T-helper 1 cell treated with Interleukin-12 subunit alpha and Interleukin-12 subunit beta and Interleukin-4 antibody, amounts not matched to agents 30 ng/mL and 1 ng/mL, for 36 hours (primary cell): Measurements from ENCODE around the gene ACP3. TPM values are rescaled to one million over a fixed set of nuclear protein-coding genes. Genes with fewer than 3 reads are reported as not detected.
"Not testable (repeated sequence)": the region's sequence is repeated elsewhere in the genome, so short reads cannot be mapped to it uniquely, and the experiment has no call there.

Experiments
- intact Hi-C: fragments of 100-400 bp; cut with micrococcal nuclease; formaldehyde crosslinking; loops from one replicate; pipeline ENCODE4 v1.15.1; 2024
- total RNA-seq: library from RNA; stranded (reverse); gene quantifications from 2 replicates; pipeline ENCODE4 v1.2.3, GENCODE V29; 2022

ACP3 gene
- total RNA-seq, 1 donor from 2014 or later: not detected

GRCh38 chr3:132356568-132356967, 39.4 kb downstream of the ACP3 start:
- intact Hi-C loops: no loop called here

- intact Hi-C loops: no loop called here
Measured at GRCh38 chr3:132360717-132361116, 43.5 kb downstream of the ACP3 start.

GRCh38 chr3:132362329-132362728, 45.1 kb downstream of the ACP3 start:
- intact Hi-C loops: no loop called here

- intact Hi-C loops: no loop called here
Measured at GRCh38 chr3:132368515-132368914, 51.3 kb downstream of the ACP3 start.

- intact Hi-C loops: no loop called here
Measured at GRCh38 chr3:132368962-132369361, 51.8 kb downstream of the ACP3 start.

GRCh38 chr3:132376945-132377354, 59.7 kb downstream of the ACP3 start:
- intact Hi-C loops: not testable (repeated sequence)

GRCh38 chr3:132378048-132378762, 61.0 kb downstream of the ACP3 start:
- intact Hi-C loops: no loop called here

- intact Hi-C loops: no loop called here
Measured at GRCh38 chr3:132378846-132379245, 61.6 kb downstream of the ACP3 start.

GRCh38 chr3:132380920-132381319, 63.7 kb downstream of the ACP3 start:
- intact Hi-C loops: no loop called here

- intact Hi-C loops: no loop called here
Measured at GRCh38 chr3:132381348-132381944, 64.2 kb downstream of the ACP3 start.

- intact Hi-C loops: no loop called here
Measured at GRCh38 chr3:132382267-132382666, 65.1 kb downstream of the ACP3 start.

GRCh38 chr3:132382688-132383194, 65.5 kb downstream of the ACP3 start:
- intact Hi-C loops: no loop called here

GRCh38 chr3:132386259-132386658, 69.1 kb downstream of the ACP3 start:
- intact Hi-C loops: no loop called here

GRCh38 chr3:132392675-132393074, 75.5 kb downstream of the ACP3 start:
- intact Hi-C loops: not testable (repeated sequence)

GRCh38 chr3:132394320-132394719, 77.1 kb downstream of the ACP3 start:
- intact Hi-C loops: no loop called here

- intact Hi-C loops: no loop called here
Measured at GRCh38 chr3:132395126-132395525, 77.9 kb downstream of the ACP3 start.

GRCh38 chr3:132396255-132396654, 79.0 kb downstream of the ACP3 start:
- intact Hi-C loops: no loop called here

GRCh38 chr3:132396776-132397175, 79.6 kb downstream of the ACP3 start:
- intact Hi-C loops: not testable (repeated sequence)

- intact Hi-C loops: loop anchor here (1.0 to 2.0 kb wide), 3 partner anchors 47 to 605 kb away; no protein-coding TSS in a partner anchor
Measured at GRCh38 chr3:132399054-132399929, 82.1 kb downstream of the ACP3 start.

GRCh38 chr3:132401255-132401654, 84.0 kb downstream of the ACP3 start:
- intact Hi-C loops: no loop called here

- intact Hi-C loops: no loop called here
Measured at GRCh38 chr3:132404276-132404675, 87.1 kb downstream of the ACP3 start.

GRCh38 chr3:132405188-132405587, 88.0 kb downstream of the ACP3 start:
- intact Hi-C loops: no loop called here
